ENCODE measurements around the gene UBE2G2.

DNA sequence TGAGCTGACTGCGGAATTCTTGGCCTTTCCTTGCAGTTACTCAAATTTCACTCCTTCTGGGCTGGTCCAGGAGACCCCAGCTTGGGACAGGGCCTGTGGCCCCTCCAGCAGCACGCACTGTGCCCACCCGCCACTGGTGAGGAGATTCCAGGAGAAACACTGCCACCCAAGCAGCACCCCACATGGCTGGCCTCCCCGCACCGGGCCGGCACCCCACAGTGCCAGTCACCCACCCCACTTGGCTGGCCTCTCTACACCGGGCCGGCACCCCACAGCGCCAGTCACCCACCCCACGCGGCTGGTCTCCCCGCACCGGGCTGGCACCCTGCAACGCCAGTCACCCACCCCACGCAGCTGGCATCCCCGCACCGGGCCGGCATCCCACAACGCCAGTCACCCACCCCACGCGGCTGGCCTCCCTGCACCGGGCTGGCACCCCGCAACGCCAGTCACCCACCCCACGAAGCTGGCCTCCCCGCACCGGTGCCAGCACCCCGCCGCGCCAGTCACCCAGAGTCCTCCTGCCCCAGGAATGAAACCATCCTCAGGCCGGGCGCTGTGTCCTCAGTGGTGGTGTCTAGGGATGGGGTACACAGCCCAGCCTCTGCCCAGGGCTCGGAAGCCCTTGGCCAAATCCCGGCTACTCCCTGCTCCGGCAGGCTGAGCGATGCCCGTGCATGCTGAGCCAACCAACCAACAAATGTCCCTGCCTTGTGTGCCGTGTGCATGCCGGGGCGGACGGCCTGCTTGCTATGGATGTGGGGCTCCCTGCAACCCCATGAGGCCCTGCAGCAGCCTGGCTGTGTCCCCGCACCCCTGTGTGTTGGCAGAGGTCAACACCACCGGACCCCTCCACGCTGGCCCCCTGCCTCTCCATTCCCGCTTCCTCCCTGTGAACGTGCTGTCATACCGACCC, 51.6 kb downstream of the UBE2G2 start:
- TF ChIP-seq POLR2A (IDR thresholded peaks at IDR 0.05) (no peak), POLR2AphosphoS5 (IDR thresholded peaks at IDR 0.05) (no peak)
- TF ChIP-seq, protein P1, sequence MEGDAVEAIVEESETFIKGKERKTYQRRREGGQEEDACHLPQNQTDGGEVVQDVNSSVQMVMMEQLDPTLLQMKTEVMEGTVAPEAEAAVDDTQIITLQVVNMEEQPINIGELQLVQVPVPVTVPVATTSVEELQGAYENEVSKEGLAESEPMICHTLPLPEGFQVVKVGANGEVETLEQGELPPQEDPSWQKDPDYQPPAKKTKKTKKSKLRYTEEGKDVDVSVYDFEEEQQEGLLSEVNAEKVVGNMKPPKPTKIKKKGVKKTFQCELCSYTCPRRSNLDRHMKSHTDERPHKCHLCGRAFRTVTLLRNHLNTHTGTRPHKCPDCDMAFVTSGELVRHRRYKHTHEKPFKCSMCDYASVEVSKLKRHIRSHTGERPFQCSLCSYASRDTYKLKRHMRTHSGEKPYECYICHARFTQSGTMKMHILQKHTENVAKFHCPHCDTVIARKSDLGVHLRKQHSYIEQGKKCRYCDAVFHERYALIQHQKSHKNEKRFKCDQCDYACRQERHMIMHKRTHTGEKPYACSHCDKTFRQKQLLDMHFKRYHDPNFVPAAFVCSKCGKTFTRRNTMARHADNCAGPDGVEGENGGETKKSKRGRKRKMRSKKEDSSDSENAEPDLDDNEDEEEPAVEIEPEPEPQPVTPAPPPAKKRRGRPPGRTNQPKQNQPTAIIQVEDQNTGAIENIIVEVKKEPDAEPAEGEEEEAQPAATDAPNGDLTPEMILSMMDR (IDR thresholded peaks at IDR 0.05 in 8 of 11, conservative IDR thresholded peaks at IDR 0.05 in 3 of 11): no peak

All from spleen (tissue), 7 donors.